Naive thymus-derived CD4-positive, alpha-beta T cell (primary cell): ENCODE measurements around the gene TOX2. TPM values are rescaled to one million over a fixed set of nuclear protein-coding genes. Genes with fewer than 3 reads are reported as not detected.

Experiments
- ATAC-seq: fragments of 150-1000 bp; cut with Tn5 transposase; 2 replicates; pipeline ENCODE4 v1.10.0; 2021; ENCODE audit warnings: mild to moderate bottlenecking, moderate library complexity
- CTCF ChIA-PET: fragments of 350-600 bp; sonication (Branson Sonifier 250); formaldehyde crosslinking; loops from one replicate; lab custom pipeline; 2021; ENCODE audit warnings: antibody characterized with exemption; lab: Charles Lee
- POLR2A ChIA-PET: fragments of 350-600 bp; sonication (Branson Sonifier 250); formaldehyde crosslinking; loops from one replicate; lab custom pipeline; 2021; ENCODE audit warnings: antibody characterized with exemption, inconsistent platforms; lab: Charles Lee
- DNase-seq, 9 donors: peaks; one replicate each; pipeline versions ENCODE4 v3.0.0 to v3.0.0-alpha.2; 2020 to 2022; ENCODE audit warnings: mixed read lengths in 1 of 9
- H3K27ac ChIP-seq: one replicate; pipeline ENCODE4 v1.7.0; 2013; ENCODE audit warnings: mild to moderate bottlenecking, low read depth, low read length, moderate library complexity
- H3K27me3 ChIP-seq, 2 donors: one replicate each; pipeline ENCODE4 v1.7.0; 2013; ENCODE audit warnings: low read length in 2 of 2, mild to moderate bottlenecking in 2 of 2, moderate library complexity in 2 of 2; ENCODE audit not compliant: control insufficient read depth in 2 of 2, insufficient read depth in 2 of 2
- H3K36me3 ChIP-seq, 3 experiments: 1 replicate in 2 of 3; 2 replicates in 1 of 3; pipeline ENCODE4 v1.7.0; 2013; ENCODE audit warnings: low read length in 3 of 3, mild to moderate bottlenecking in 3 of 3, moderate library complexity in 1 of 3; ENCODE audit not compliant: insufficient read depth in 3 of 3, control insufficient read depth in 2 of 3
- H3K4me1 ChIP-seq, 2 donors: one replicate each; pipeline ENCODE4 v1.7.0; 2013; ENCODE audit warnings: low read length in 2 of 2, mild to moderate bottlenecking in 2 of 2, moderate library complexity in 1 of 2; ENCODE audit not compliant: control insufficient read depth in 2 of 2, insufficient read depth in 2 of 2
- H3K4me3 ChIP-seq: 2 replicates; pipeline ENCODE4 v1.7.0; 2013; ENCODE audit warnings: mild to moderate bottlenecking, low read length
- H3K9me3 ChIP-seq, 3 experiments: 1 replicate in 2 of 3; 2 replicates in 1 of 3; pipeline ENCODE4 v1.7.0; 2013; ENCODE audit warnings: low read length in 3 of 3; ENCODE audit not compliant: control insufficient read depth in 2 of 3
- H3K27ac Mint-ChIP-seq, 9 donors: one replicate each; pipeline ENCODE4 v1.8.0; 2020 to 2022; ENCODE audit warnings: mixed read lengths in 9 of 9, mild to moderate bottlenecking in 8 of 9, moderate library complexity in 5 of 9, inconsistent platforms in 2 of 9
- H3K27me3 Mint-ChIP-seq, 5 donors: one replicate each; pipeline ENCODE4 v1.8.0; 2021 to 2022; ENCODE audit warnings: mixed read lengths in 5 of 5, mild to moderate bottlenecking in 1 of 5
- H3K36me3 Mint-ChIP-seq, 5 donors: one replicate each; pipeline ENCODE4 v1.8.0; 2020 to 2022; ENCODE audit warnings: mixed read lengths in 5 of 5, mild to moderate bottlenecking in 3 of 5, inconsistent platforms in 1 of 5
- H3K4me1 Mint-ChIP-seq, 7 donors: one replicate each; pipeline ENCODE4 v1.8.0; 2020 to 2022; ENCODE audit warnings: mixed read lengths in 7 of 7, mild to moderate bottlenecking in 3 of 7, inconsistent platforms in 1 of 7
- H3K4me3 Mint-ChIP-seq, 10 donors: one replicate each; pipeline ENCODE4 v1.8.0; 2020 to 2022; ENCODE audit warnings: mild to moderate bottlenecking in 10 of 10, mixed read lengths in 10 of 10, moderate library complexity in 6 of 10, inconsistent platforms in 2 of 10
- H3K9me3 Mint-ChIP-seq, 11 donors: one replicate each; pipeline ENCODE4 v1.8.0; 2020 to 2022; ENCODE audit warnings: mixed read lengths in 11 of 11, mild to moderate bottlenecking in 4 of 11, inconsistent platforms in 1 of 11, moderate library complexity in 1 of 11
- intact Hi-C, 2 donors: fragments of 100-400 bp; cut with micrococcal nuclease; formaldehyde crosslinking; loops; one replicate each; pipeline ENCODE4 v1.15.1; 2023
- polyA plus RNA-seq, 2 donors: library from polyadenylated mRNA; unstranded; fragments of 300-500 nt; fragmentation: Illumina TruSeq; gene quantifications; one replicate each; pipeline ENCODE4 v1.2.3, GENCODE V29; 2021
- total RNA-seq, 6 experiments: library from RNA in 5 of 6; stranded (reverse) in 5 of 6; gene quantifications; 1 replicate in 5 of 6; 2 replicates in 1 of 6; pipeline ENCODE4 v1.2.3 and lab custom pipeline; 2021 to 2026

TOX2 gene
- total and polyA plus RNA-seq, 7 experiments from 2014 or later = 0.22 to 7.1 (median 1.5) TPM

DNA sequence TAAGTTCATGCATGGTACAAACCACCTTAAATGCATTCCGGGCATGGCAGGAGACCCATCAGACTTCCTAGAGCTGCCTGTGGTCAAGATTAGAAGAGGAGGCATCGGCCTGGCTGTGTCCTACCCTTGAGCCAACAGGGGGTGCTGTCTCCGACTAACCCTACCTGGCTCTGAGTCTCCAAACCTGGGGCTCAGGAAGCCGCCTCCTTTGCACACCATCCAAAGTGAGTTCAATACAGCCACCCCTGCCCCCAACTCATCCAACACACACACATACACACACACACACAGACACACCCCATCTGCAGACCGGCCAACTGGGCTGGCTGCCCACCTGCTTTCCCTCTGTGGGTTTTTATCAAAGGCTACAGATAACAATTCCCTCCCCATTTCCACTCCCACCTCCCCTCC lies 195.3 kb downstream of the TOX2 start:
- H3K4me3 Mint-ChIP-seq = no peak overlapping the region
- H3K27me3 ChIP-seq = no peaks in the 10 kb centered on the region
- intact Hi-C loops = loop anchor here in 1 of 2 donors (10.0 kb wide), 1 partner anchor 755 kb away; no protein-coding TSS in a partner anchor
- H3K4me1 ChIP-seq = no peaks in the 10 kb centered on the region
- H3K27ac Mint-ChIP-seq = no peak overlapping the region
- peaks cover 15 to 45% (median 44%) of the 10 kb centered on the region in 5 donors for H3K27me3 Mint-ChIP-seq
- CTCF ChIA-PET = interaction anchor here (0.5 kb wide), 1 partner anchor 780 kb away, joined by 7 read pairs; no protein-coding TSS in a partner anchor
- H3K4me3 ChIP-seq = no peak overlapping the region
- peaks cover 0 to 17% (median 5%) of the 10 kb centered on the region in 5 donors for H3K36me3 Mint-ChIP-seq
- H3K9me3 Mint-ChIP-seq = peaks cover 7 to 40% (median 15%) of the 10 kb centered on the region in 11 donors
- POLR2A ChIA-PET = interaction anchor here (1.0 kb wide), 1 partner anchor 44 kb away, joined by 4 read pairs; no protein-coding TSS in a partner anchor
- DNase-seq = no peak
- no peak for ATAC-seq
- no peaks in the 10 kb centered on the region for H3K36me3 ChIP-seq
- H3K27ac ChIP-seq = no peak overlapping the region
- H3K9me3 ChIP-seq = no peaks in the 10 kb centered on the region
- H3K4me1 Mint-ChIP-seq = peaks cover 0 to 6% (median 0%) of the 10 kb centered on the region in 7 donors

DNA sequence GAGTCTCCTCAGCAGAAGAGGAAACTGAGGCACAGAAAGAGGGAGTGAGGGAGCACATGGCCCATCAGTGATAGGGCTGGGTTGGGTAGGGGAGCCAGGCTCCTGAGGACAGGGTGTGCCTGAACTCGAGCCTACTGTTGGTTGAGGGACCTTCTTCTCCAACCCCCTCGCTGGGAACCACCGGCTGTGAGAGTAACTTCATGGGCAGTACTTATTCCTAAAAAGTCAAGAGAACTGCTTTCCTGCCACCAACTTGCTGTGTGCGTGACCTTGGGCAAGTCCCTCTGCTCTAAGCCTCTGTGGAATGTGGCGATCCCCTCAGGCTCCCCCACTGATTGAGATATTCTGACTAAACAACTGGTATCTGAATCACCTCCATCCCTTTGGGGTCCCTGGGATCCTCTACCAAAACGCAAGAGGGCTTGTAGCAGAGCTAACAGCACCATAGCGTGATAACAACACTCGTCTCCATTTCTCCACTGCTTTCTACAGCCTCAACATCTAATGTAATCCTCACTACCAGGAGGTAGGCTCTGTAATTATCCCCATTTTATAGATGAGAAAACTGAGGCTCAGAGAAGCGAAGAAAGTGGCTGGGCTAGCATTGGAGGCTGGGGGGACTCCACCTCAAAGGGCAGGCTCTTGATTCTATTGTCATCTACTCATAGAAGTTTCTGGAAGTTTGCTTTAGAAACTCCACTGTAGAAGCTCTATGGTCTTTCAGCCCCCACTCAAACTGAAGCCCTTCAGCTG lies 196.3 kb downstream of the TOX2 start:
- Histone ChIP-seq H3K9me3 (no peaks in the 10 kb centered on the region), H3K4me1 (no peaks in the 10 kb centered on the region), H3K27ac (no peak overlapping the region), H3K27me3 (no peaks in the 10 kb centered on the region), H3K4me3 (no peak overlapping the region), H3K36me3 (no peaks in the 10 kb centered on the region)
- peaks cover 7 to 40% (median 15%) of the 10 kb centered on the region in 11 donors for H3K9me3 Mint-ChIP-seq
- DNase-seq (no peak), ATAC-seq (no peak)
- ChIA-PET CTCF (no interaction called here), POLR2A (no interaction called here)
- intact Hi-C loops = loop anchor here in 1 of 2 donors (10.0 kb wide), 1 partner anchor 754 kb away; no protein-coding TSS in a partner anchor
- peaks cover 0 to 6% (median 0%) of the 10 kb centered on the region in 7 donors for H3K4me1 Mint-ChIP-seq
- H3K36me3 Mint-ChIP-seq = peaks cover 0 to 17% (median 5%) of the 10 kb centered on the region in 5 donors
- H3K4me3 Mint-ChIP-seq = no peak overlapping the region
- H3K27me3 Mint-ChIP-seq = peaks cover 8 to 42% (median 39%) of the 10 kb centered on the region in 5 donors
- no peak overlapping the region for H3K27ac Mint-ChIP-seq

DNA sequence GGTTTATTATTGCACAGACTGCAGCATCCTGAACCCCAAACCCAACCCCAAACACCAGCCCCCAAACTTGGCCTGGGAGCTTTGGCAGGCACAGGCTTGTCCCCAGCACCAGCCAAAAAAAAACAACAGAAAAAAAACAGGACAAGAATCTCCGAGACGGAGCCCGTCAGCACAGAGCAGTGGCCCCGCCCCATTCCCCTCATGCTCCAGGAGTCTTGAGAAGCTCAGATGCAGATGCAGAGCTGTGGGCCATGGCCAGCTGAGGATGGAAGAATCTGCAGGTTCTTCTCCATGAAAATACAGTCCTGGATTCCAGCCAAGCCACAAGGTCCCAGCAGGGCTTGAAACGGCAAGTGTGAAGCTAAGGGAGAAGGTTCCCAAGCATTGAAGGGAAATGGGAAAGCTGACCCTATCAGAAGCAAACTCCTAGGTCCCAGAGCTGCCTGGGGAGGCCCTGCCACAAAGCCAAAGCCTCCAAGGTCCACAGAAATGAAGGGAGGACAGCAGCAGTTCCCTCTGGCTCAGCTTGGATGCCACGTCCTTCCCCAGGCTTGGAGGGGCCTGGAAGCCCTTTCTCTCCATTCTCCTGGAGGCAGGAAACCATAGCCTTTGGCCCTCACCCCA lies 197.2 kb downstream of the TOX2 start:
- DNase-seq (no peak), ATAC-seq (no peak)
- ChIA-PET POLR2A (interaction anchor here (0.7 to 1.1 kb wide), 2 partner anchors 77 to 98 kb away, joined by 3 to 4 read pairs; no protein-coding TSS in a partner anchor), CTCF (interaction anchor here (0.6 kb wide), 2 partner anchors 76 to 77 kb away, joined by 3 to 5 read pairs; no protein-coding TSS in a partner anchor)
- peaks cover 7 to 32% (median 15%) of the 10 kb centered on the region in 11 donors for H3K9me3 Mint-ChIP-seq
- H3K27me3 Mint-ChIP-seq = peaks cover 10 to 41% (median 39%) of the 10 kb centered on the region in 5 donors
- no peaks in the 10 kb centered on the region for H3K4me1 ChIP-seq
- intact Hi-C loops = loop anchor here in 1 of 2 donors (10.0 kb wide), 1 partner anchor 753 kb away; no protein-coding TSS in a partner anchor
- no peak overlapping the region for H3K27ac Mint-ChIP-seq
- no peak overlapping the region for H3K4me3 Mint-ChIP-seq
- no peak overlapping the region for H3K27ac ChIP-seq
- no peaks in the 10 kb centered on the region for H3K27me3 ChIP-seq
- H3K9me3 ChIP-seq = no peaks in the 10 kb centered on the region
- peaks cover 0 to 13% (median 5%) of the 10 kb centered on the region in 5 donors for H3K36me3 Mint-ChIP-seq
- no peaks in the 10 kb centered on the region for H3K36me3 ChIP-seq
- H3K4me3 ChIP-seq = no peak overlapping the region
- H3K4me1 Mint-ChIP-seq = peaks cover 0 to 10% (median 5%) of the 10 kb centered on the region in 7 donors

DNA sequence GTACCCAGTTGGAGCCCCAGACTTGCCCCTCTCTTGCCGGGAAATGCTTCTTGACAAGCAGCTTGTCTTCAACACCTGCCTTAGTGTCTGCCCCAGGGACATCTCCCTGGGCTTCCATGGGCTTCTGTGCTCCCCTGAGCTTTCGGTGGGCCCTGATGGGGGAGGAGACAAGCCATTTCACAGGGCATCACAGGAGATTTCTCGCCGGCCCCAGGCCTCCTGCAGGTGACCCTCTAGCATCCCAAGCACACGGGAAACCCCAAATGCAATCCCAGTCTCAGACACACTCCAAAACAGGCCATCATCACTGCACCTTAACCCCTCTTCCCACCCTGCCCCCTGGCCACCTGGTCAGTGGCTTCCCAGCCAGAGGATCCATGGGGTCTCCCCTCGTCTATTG lies 197.8 kb downstream of the TOX2 start:
- Histone ChIP-seq H3K9me3 (no peaks in the 10 kb centered on the region), H3K4me3 (no peak overlapping the region), H3K36me3 (no peaks in the 10 kb centered on the region), H3K27ac (no peak overlapping the region), H3K27me3 (no peaks in the 10 kb centered on the region), H3K4me1 (no peaks in the 10 kb centered on the region)
- DNase-seq = no peak
- POLR2A ChIA-PET = interaction anchor here (1.1 kb wide), 1 partner anchor 98 kb away, joined by 3 read pairs; no protein-coding TSS in a partner anchor
- H3K4me1 Mint-ChIP-seq = peaks cover 0 to 13% (median 5%) of the 10 kb centered on the region in 7 donors
- CTCF ChIA-PET = interaction anchor here (0.8 kb wide), 1 partner anchor 76 kb away, joined by 3 read pairs; no protein-coding TSS in a partner anchor
- peaks cover 12 to 42% (median 36%) of the 10 kb centered on the region in 5 donors for H3K27me3 Mint-ChIP-seq
- H3K36me3 Mint-ChIP-seq = peaks cover 0 to 11% (median 2%) of the 10 kb centered on the region in 5 donors
- peaks cover 4 to 26% (median 12%) of the 10 kb centered on the region in 11 donors for H3K9me3 Mint-ChIP-seq
- no peak for ATAC-seq
- no peak overlapping the region for H3K4me3 Mint-ChIP-seq
- intact Hi-C loops = loop anchor here in 1 of 2 donors (10.0 kb wide), 1 partner anchor 752 kb away; no protein-coding TSS in a partner anchor
- no peak overlapping the region for H3K27ac Mint-ChIP-seq

DNA sequence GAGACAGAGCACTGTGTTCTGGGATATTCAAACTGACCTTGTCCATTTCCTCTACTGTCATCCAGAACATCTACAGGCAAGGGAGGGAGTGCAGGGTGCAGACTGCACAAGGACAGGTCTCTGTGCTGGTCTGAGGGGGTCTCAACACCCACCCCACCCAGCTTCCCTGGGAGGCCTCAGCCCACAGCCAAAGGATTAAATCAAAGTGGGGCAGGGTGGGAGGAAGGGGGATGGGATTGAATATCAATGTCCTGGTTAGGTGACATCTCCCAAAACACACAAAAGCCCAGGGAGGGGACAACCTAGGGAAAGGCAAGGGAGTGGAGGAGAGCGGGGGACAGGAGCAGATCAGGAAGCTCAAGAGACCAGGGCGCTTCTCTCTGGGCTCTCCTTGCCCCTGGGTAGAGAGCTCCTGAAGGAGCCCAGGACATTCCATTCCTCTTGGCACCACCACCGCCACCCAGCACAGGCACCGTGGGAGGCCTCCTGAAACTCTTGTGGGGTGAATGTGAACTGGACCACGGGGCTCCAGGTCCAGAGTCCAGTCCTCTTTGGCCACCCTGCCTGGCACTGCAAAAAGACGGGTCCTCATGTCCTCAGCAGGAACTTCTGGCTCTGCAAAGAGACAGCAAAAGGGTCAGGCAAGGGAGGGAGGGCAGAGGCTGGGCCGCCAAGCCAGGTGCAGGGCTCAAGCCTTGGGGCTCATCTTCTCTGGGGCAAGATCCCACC lies 198.4 kb downstream of the TOX2 start:
- CTCF ChIA-PET = interaction anchor here (0.8 kb wide), 2 partner anchors 75 to 77 kb away, joined by 3 read pairs; no protein-coding TSS in a partner anchor

More for the DNA sequence above, 198.4 kb downstream of the TOX2 start:
- no peak overlapping the region for H3K27ac Mint-ChIP-seq
- no peak for ATAC-seq
- H3K4me1 Mint-ChIP-seq = peaks cover 0 to 16% (median 5%) of the 10 kb centered on the region in 7 donors
- H3K27me3 Mint-ChIP-seq = peaks cover 12 to 45% (median 35%) of the 10 kb centered on the region in 5 donors
- H3K36me3 Mint-ChIP-seq = peaks cover 0 to 6% (median 0%) of the 10 kb centered on the region in 5 donors
- no peaks in the 10 kb centered on the region for H3K9me3 ChIP-seq
- no peak for DNase-seq
- POLR2A ChIA-PET = interaction anchor here (1.1 to 1.2 kb wide), 2 partner anchors 40 to 97 kb away, joined by 3 to 5 read pairs; no protein-coding TSS in a partner anchor
- H3K4me1 ChIP-seq = no peaks in the 10 kb centered on the region
- no peaks in the 10 kb centered on the region for H3K36me3 ChIP-seq
- peaks cover 0 to 20% (median 6%) of the 10 kb centered on the region in 11 donors for H3K9me3 Mint-ChIP-seq
- H3K27me3 ChIP-seq = no peaks in the 10 kb centered on the region
- H3K4me3 ChIP-seq = no peak overlapping the region
- H3K4me3 Mint-ChIP-seq = no peak overlapping the region
- intact Hi-C loops = loop anchor here in 1 of 2 donors (10.0 kb wide), 1 partner anchor 752 kb away; no protein-coding TSS in a partner anchor
- H3K27ac ChIP-seq = no peak overlapping the region
